HepG2 (cell line): ENCODE data around the gene IGSF21. TPM values are rescaled to one million over a fixed set of nuclear protein-coding genes. Genes with fewer than 3 reads are reported as not detected.

Experiments
- ATAC-seq: fragments of 200-7000 bp; cut with Tn5 transposase; 3 replicates; pipeline ENCODE4 v1.9.1; 2020; ENCODE audit warnings: mild to moderate bottlenecking, moderate library complexity
- BruUV-seq: library from RNA; stranded (reverse); fragments of 400-500 nt; replicated peaks from 2 replicates; lab custom pipeline; 2021; lab: Mats Ljungman, UMichigan
- CTCF ChIA-PET: fragments of 300-600 bp; formaldehyde crosslinking; extraction: SDS; loops from one replicate; lab custom pipeline; 2021; ENCODE audit warnings: low total read pairs, inconsistent platforms, low intra/inter-chr PET ratio; lab: Yijun Ruan, JAX
- POLR2A ChIA-PET: fragments of 350-600 bp; sonication (Branson Sonifier 250); formaldehyde crosslinking; loops from one replicate; lab custom pipeline; 2020; ENCODE audit warnings: antibody characterized with exemption, inconsistent platforms; lab: Yijun Ruan, JAX
- DNase-seq: peaks from one replicate; pipeline ENCODE4 v3.0.0-alpha.2; 2015; ENCODE audit warnings: low spot score
- FAIRE-seq: peaks from 3 replicates; lab custom pipeline; 2011; peaks lifted over from hg19 to GRCh38; lab: Jason Lieb, UNC
- H2AFZ ChIP-seq: one replicate; pipeline ENCODE4 v1.6.1; 2011; ENCODE audit warnings: low read length, inconsistent platforms
- H3K27ac ChIP-seq: fragments of 300-600 bp; 3 replicates; pipeline ENCODE4 v1.8.0; 2011; ENCODE audit warnings: mixed run types, mild to moderate bottlenecking, mixed read lengths, low read length, inconsistent platforms; ENCODE audit not compliant: insufficient read depth; ENCODE audit errors: extremely low read length
- H3K27me3 ChIP-seq, 2 experiments: fragments of 200-600 bp in 1 of 2; 2 replicates in 1 of 2; 3 replicates in 1 of 2; pipeline versions ENCODE4 v1.6.0 to v1.8.0; 2011; ENCODE audit warnings: low read length in 2 of 2, mild to moderate bottlenecking in 2 of 2, moderate library complexity in 2 of 2, inconsistent platforms in 1 of 2; ENCODE audit not compliant: insufficient read depth in 2 of 2, control insufficient read depth in 1 of 2
- H3K36me3 ChIP-seq, 2 experiments: fragments of 200-600 bp in 1 of 2; replicated peaks in 1 of 2; 2 replicates in 1 of 2; 3 replicates in 1 of 2; pipeline versions ENCODE4 v1.5.1 to v1.8.0; 2011; ENCODE audit warnings: low read length in 2 of 2, inconsistent platforms in 1 of 2; ENCODE audit not compliant: insufficient read depth in 2 of 2, control insufficient read depth in 1 of 2
- H3K4me1 ChIP-seq: 2 replicates; pipeline ENCODE4 v1.5.1; 2012; ENCODE audit warnings: low read length, inconsistent platforms; ENCODE audit not compliant: insufficient read depth
- H3K4me2 ChIP-seq: 2 replicates; pipeline ENCODE4 v1.6.0; 2011; ENCODE audit warnings: low read depth, low read length, inconsistent platforms
- H3K4me3 ChIP-seq, 3 experiments: fragments of 200-600 bp in 1 of 3; sonication (generic), shearing (Covaris generic) in 1 of 3; replicated peaks in 1 of 3; 2 replicates each; pipeline ENCODE4 v1.5.1; 2011 to 2016; ENCODE audit warnings: low read length in 3 of 3, inconsistent platforms in 2 of 3, low read depth in 2 of 3, mild to moderate bottlenecking in 2 of 3, control low read depth in 1 of 3, mixed read lengths in 1 of 3; ENCODE audit not compliant: insufficient read depth in 1 of 3
- H3K79me2 ChIP-seq: one replicate; pipeline ENCODE4 v1.6.1; 2011; ENCODE audit warnings: low read length, inconsistent platforms; ENCODE audit not compliant: insufficient read depth
- H3K9ac ChIP-seq: 2 replicates; pipeline ENCODE4 v1.6.0; 2011; ENCODE audit warnings: mild to moderate bottlenecking, low read depth, low read length, inconsistent platforms; ENCODE audit not compliant: insufficient read depth
- H3K9me3 ChIP-seq: 2 replicates; pipeline ENCODE4 v1.5.1; 2012; ENCODE audit warnings: mild to moderate bottlenecking, low read length
- H4K20me1 ChIP-seq: 2 replicates; pipeline ENCODE4 v1.6.0; 2011; ENCODE audit warnings: inconsistent platforms, mild to moderate bottlenecking, low read length, moderate library complexity; ENCODE audit not compliant: insufficient read depth
- AKAP8 ChIP-seq: sonication (generic); formaldehyde crosslinking; IDR thresholded peaks from 2 replicates; pipeline ENCODE4 v1.5.1; 2020; ENCODE audit warnings: mild to moderate bottlenecking, missing genetic modification reagents
- CREBL2 ChIP-seq: sonication (generic); formaldehyde crosslinking; IDR thresholded peaks from 2 replicates; pipeline ENCODE4 v1.8.1; 2023; ENCODE audit warnings: missing genetic modification reagents, mild to moderate bottlenecking, borderline replicate concordance
- KLF9 ChIP-seq: IDR thresholded peaks from 2 replicates; pipeline ENCODE4 v1.6.1; 2016; ENCODE audit warnings: low read depth
- SETDB1 ChIP-seq: sonication (generic); formaldehyde crosslinking; IDR thresholded peaks from 2 replicates; pipeline ENCODE4 v1.5.1; 2020; ENCODE audit warnings: missing genetic modification reagents, mild to moderate bottlenecking, borderline replicate concordance
- SMC3 ChIP-seq: IDR thresholded peaks from 2 replicates; pipeline ENCODE4 v1.6.1; 2011; ENCODE audit warnings: low read length, improper control_type of control experiment
- ZFP41 ChIP-seq: sonication (generic); formaldehyde crosslinking; IDR thresholded peaks from 2 replicates; pipeline ENCODE4 v1.4.0; 2020; ENCODE audit warnings: mild to moderate bottlenecking, missing genetic modification reagents, borderline replicate concordance
- ZNF124 ChIP-seq: sonication (generic); formaldehyde crosslinking; IDR thresholded peaks from 2 replicates; pipeline ENCODE4 v1.4.0; 2020; ENCODE audit warnings: missing genetic modification reagents
- ZNF253 ChIP-seq: sonication (generic); formaldehyde crosslinking; IDR thresholded peaks from 2 replicates; pipeline ENCODE4 v1.8.0; 2022; ENCODE audit warnings: mild to moderate bottlenecking, missing genetic modification reagents, borderline replicate concordance
- WGBS: methylation state at CpG from one replicate; pipeline ENCODE4 v1.1.6; 2017; ENCODE audit warnings: low lambda C conversion rate; 5-methylcytosine and 5-hydroxymethylcytosine counted together
- in situ Hi-C: cut with HindIII; loops from 2 replicates; pipeline ENCODE4 v1.10.0; 2017; ENCODE audit warnings: low pct_unique_long_range_greater_than_20kb; ENCODE audit not compliant: extremely low pct_ligation_motif_present
- intact Hi-C: fragments of 100-400 bp; cut with micrococcal nuclease; formaldehyde crosslinking; loops from one replicate; pipeline ENCODE4 v1.10.0; 2022; ENCODE audit not compliant: unreplicated experiment
- polyA plus RNA-seq, 8 experiments: library from polyadenylated mRNA; depleted of rRNA in 3 of 8; stranded (reverse) in 7 of 8; unstranded in 1 of 8; fragments of >200 nt; fragmentation: Illumina TruSeq in 4 of 8; extraction: Trizol in 4 of 8; gene quantifications; 2 replicates each; pipeline versions ENCODE4 v1.2.1 to v1.2.3, GENCODE V29; 2011 to 2016; ENCODE audit warnings: low read depth in 4 of 8, missing spikeins in 1 of 8, mixed read lengths in 1 of 8; ENCODE audit not compliant: insufficient read depth in 1 of 8
- total RNA-seq, 5 experiments: library from RNA; depleted of rRNA; stranded (reverse); fragments of >200 nt; fragmentation: Illumina TruSeq; extraction: Trizol; gene quantifications; 2 replicates each; pipeline ENCODE4 v1.2.3, GENCODE V29; 2016; ENCODE audit warnings: low read depth in 1 of 5
- TF ChIP-seq, protein P1 (sequence below): sonication (generic); formaldehyde crosslinking; IDR thresholded peaks from 2 replicates; pipeline ENCODE4 v1.5.0; 2020; ENCODE audit warnings: mild to moderate bottlenecking, missing genetic modification reagents
- TF ChIP-seq, protein P2 (sequence below): sonication (generic); formaldehyde crosslinking; IDR thresholded peaks from 2 replicates; pipeline ENCODE4 v1.5.0; 2020; ENCODE audit warnings: mild to moderate bottlenecking, missing genetic modification reagents

IGSF21 gene
- total and polyA plus RNA-seq, 2 of the 13 experiments (the other 11 are each of a cell fraction or from before 2014, with no cell fraction given): not detected

GRCh38 chr1:18121072-18121820, 13.6 kb downstream of the IGSF21 start (continued):
- TF ChIP-seq SETDB1 (no peak), ZNF124 (no peak)
- TF ChIP-seq, all 625 proteins: peak for 0

DNA sequence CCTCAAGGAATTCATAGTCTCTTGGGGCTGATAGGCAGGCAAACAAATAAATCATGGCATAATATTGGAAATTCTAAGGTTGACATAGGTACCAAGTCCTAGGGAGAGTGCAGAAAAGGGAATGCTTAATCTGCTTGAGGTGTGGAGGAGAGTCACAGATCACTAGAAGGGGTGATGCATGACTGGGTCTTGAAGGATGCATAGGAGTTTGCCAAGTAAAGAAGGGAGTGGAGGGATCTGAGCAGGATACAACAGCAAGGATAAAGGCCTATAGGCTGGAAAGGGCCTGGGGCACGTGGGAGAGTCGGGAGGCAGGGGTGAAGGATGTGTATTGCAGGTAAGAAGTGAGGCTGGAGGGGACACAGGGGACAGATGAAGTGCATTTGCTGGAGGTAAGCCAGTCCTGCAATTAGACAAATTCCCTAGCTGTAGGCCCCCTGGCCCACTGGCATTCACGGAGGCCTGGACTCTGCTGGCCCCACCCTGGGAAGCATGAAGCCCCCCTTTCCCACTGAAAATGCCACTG, 15.9 kb downstream of the IGSF21 start:
- ChIA-PET CTCF (no interaction called here), POLR2A (no interaction called here)
- Histone ChIP-seq H3K4me2 (no peak overlapping the region), H3K27ac (no peak overlapping the region), H3K27me3 (peaks cover 0 to 12% of the 10 kb centered on the region in 2 experiments; a peak in 3 of 5 replicates), H2AFZ (no peak overlapping the region), H3K9ac (no peak overlapping the region), H4K20me1 (no peaks in the 10 kb centered on the region), H3K36me3 (no peaks in the 10 kb centered on the region), H3K4me1 (peaks cover 13% of the 10 kb centered on the region), H3K4me3 (no peak overlapping the region), H3K79me2 (no peaks in the 10 kb centered on the region), H3K9me3 (no peaks in the 10 kb centered on the region)
- DNase-seq: no peak
- BruUV-seq: no TSS peak
- FAIRE-seq: no peak
- TF ChIP-seq ZNF253 (CRISPR knock-in tag) (no peak), KLF9 (CRISPR knock-in tag) (no peak), SMC3 (no peak), AKAP8 (no peak)
- ATAC-seq: no peak
- WGBS: 5% methylated on average over 2 of the region's 3 CpGs
- intact Hi-C loops (no loop called here), in situ Hi-C loops (no loop called here)

- Histone ChIP-seq H3K4me1 (peaks cover 20% of the 10 kb centered on the region), H2AFZ (no peak overlapping the region), H3K79me2 (no peaks in the 10 kb centered on the region), H4K20me1 (no peaks in the 10 kb centered on the region), H3K27ac (no peak overlapping the region), H3K36me3 (no peaks in the 10 kb centered on the region), H3K9me3 (no peaks in the 10 kb centered on the region), H3K4me3 (no peak overlapping the region), H3K27me3 (peaks cover 0 to 9% of the 10 kb centered on the region in 2 experiments; a peak in 3 of 5 replicates), H3K4me2 (no peak overlapping the region), H3K9ac (no peak overlapping the region)
- in situ Hi-C loops (no loop called here), intact Hi-C loops (no loop called here)
- ChIA-PET CTCF (no interaction called here), POLR2A (no interaction called here)
- DNase-seq: no peak
- FAIRE-seq: no peak
- whole genome bisulfite sequencing: 57% methylated on average over 3 of the region's 4 CpGs
- no peak for ATAC-seq
- no TSS peak for BruUV-seq
- TF ChIP-seq CREBL2 (CRISPR knock-in tag) (no peak), ZFP41 (no peak)
- TF ChIP-seq, protein P1, sequence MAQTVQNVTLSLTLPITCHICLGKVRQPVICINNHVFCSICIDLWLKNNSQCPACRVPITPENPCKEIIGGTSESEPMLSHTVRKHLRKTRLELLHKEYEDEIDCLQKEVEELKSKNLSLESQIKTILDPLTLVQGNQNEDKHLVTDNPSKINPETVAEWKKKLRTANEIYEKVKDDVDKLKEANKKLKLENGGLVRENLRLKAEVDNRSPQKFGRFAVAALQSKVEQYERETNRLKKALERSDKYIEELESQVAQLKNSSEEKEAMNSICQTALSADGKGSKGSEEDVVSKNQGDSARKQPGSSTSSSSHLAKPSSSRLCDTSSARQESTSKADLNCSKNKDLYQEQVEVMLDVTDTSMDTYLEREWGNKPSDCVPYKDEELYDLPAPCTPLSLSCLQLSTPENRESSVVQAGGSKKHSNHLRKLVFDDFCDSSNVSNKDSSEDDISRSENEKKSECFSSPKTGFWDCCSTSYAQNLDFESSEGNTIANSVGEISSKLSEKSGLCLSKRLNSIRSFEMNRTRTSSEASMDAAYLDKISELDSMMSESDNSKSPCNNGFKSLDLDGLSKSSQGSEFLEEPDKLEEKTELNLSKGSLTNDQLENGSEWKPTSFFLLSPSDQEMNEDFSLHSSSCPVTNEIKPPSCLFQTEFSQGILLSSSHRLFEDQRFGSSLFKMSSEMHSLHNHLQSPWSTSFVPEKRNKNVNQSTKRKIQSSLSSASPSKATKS (CRISPR knock-in tag): no peak
- TF ChIP-seq, protein P2, sequence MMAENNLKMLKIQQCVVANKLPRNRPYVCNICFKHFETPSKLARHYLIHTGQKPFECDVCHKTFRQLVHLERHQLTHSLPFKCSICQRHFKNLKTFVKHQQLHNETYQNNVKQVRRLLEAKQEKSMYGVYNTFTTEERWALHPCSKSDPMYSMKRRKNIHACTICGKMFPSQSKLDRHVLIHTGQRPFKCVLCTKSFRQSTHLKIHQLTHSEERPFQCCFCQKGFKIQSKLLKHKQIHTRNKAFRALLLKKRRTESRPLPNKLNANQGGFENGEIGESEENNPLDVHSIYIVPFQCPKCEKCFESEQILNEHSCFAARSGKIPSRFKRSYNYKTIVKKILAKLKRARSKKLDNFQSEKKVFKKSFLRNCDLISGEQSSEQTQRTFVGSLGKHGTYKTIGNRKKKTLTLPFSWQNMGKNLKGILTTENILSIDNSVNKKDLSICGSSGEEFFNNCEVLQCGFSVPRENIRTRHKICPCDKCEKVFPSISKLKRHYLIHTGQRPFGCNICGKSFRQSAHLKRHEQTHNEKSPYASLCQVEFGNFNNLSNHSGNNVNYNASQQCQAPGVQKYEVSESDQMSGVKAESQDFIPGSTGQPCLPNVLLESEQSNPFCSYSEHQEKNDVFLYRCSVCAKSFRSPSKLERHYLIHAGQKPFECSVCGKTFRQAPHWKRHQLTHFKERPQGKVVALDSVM (CRISPR knock-in tag): no peak
Measured at GRCh38 chr1:18124977-18125376, 17.4 kb downstream of the IGSF21 start.
